ENCODE results near the gene ZBTB5.
"Not testable (repeated sequence)": the region's sequence is repeated elsewhere in the genome, so short reads cannot be mapped to it uniquely, and the experiment has no call there.

ZBTB5 gene

GRCh38 chr9:37405764-37406380 lies 59.4 kb downstream of the ZBTB5 start:
- no peak for DNase-seq (ENCODE audit: low spot score)

- DNase-seq (ENCODE audit: low spot score), result no peak
Measured at GRCh38 chr9:37405350-37405749, 59.9 kb downstream of the ZBTB5 start.

- no peak for DNase-seq (ENCODE audit: low spot score)
Measured at GRCh38 chr9:37404590-37404989, 60.7 kb downstream of the ZBTB5 start.

- no peak for DNase-seq (ENCODE audit: low spot score)
Measured at GRCh38 chr9:37399336-37399735, 65.9 kb downstream of the ZBTB5 start.

- DNase-seq (ENCODE audit: low spot score), result no peak
Measured at GRCh38 chr9:37398464-37399025, 66.7 kb downstream of the ZBTB5 start.

GRCh38 chr9:37397948-37398347 lies 67.3 kb downstream of the ZBTB5 start:
- not testable (repeated sequence) for DNase-seq (ENCODE audit: low spot score)

GRCh38 chr9:37395663-37396062 lies 69.6 kb downstream of the ZBTB5 start:
- DNase-seq (ENCODE audit: low spot score), result no peak

- no peak for DNase-seq (ENCODE audit: low spot score)
Measured at GRCh38 chr9:37395229-37395628, 70.0 kb downstream of the ZBTB5 start.

GRCh38 chr9:37392272-37392671 lies 73.0 kb downstream of the ZBTB5 start:
- no peak for DNase-seq (ENCODE audit: low spot score)

GRCh38 chr9:37390759-37391158 lies 74.5 kb downstream of the ZBTB5 start:
- no peak for DNase-seq (ENCODE audit: low spot score)
